IMR-90 (cell line): ENCODE results near the gene RWDD1. TPM values are rescaled to one million over a fixed set of nuclear protein-coding genes. Genes with fewer than 3 reads are reported as not detected.

ENCODE experiments used
- ATAC-seq: fragments of 200-7000 bp; cut with Tn5 transposase; 2 replicates; pipeline ENCODE4 v1.9.1; 2020; ENCODE audit warnings: low read depth, mild to moderate bottlenecking, moderate library complexity
- BruUV-seq: library from RNA; stranded (reverse); fragments of 400-500 nt; replicated peaks from 2 replicates; lab custom pipeline; 2021; lab: Mats Ljungman, UMichigan
- CTCF ChIA-PET: fragments of 300-600 bp; formaldehyde crosslinking; extraction: SDS; loops from one replicate; lab custom pipeline; 2021; ENCODE audit warnings: antibody characterized with exemption; lab: Yijun Ruan, JAX
- POLR2A ChIA-PET: fragments of 300-600 bp; sonication (Branson Sonifier 250); formaldehyde crosslinking; loops from one replicate; lab custom pipeline; 2022; ENCODE audit warnings: antibody characterized with exemption; ENCODE audit not compliant: unreplicated experiment; lab: Charles Lee
- DNase-seq: peaks from one replicate; pipeline ENCODE4 v3.0.0; 2013
- H2AFZ ChIP-seq: replicated peaks from 2 replicates; pipeline ENCODE3; 2013; ENCODE audit warnings: low read length, mild to moderate bottlenecking; ENCODE audit not compliant: poor library complexity
- H2AK5ac ChIP-seq: 2 replicates; pipeline ENCODE4 v1.6.1; 2013; ENCODE audit warnings: low read depth, low read length, inconsistent platforms
- H2AK9ac ChIP-seq: replicated peaks from 2 replicates; pipeline ENCODE3; 2013; ENCODE audit warnings: mild to moderate bottlenecking, low read depth, low read length, moderate library complexity; ENCODE audit not compliant: poor library complexity
- H2BK120ac ChIP-seq: 2 replicates; pipeline ENCODE4 v1.6.1; 2013; ENCODE audit warnings: low read depth, low read length, inconsistent platforms
- H2BK15ac ChIP-seq: 3 replicates; pipeline ENCODE4 v1.6.1; 2013; ENCODE audit warnings: low read depth, low read length, inconsistent platforms
- H2BK20ac ChIP-seq: 2 replicates; pipeline ENCODE4 v1.6.1; 2013; ENCODE audit warnings: low read depth, mild to moderate bottlenecking, inconsistent platforms, low read length, moderate library complexity
- H2BK5ac ChIP-seq: 2 replicates; pipeline ENCODE4 v1.6.1; 2013; ENCODE audit warnings: mild to moderate bottlenecking, low read depth, low read length, inconsistent platforms; ENCODE audit not compliant: poor library complexity, severe bottlenecking
- H3K14ac ChIP-seq: replicated peaks from 2 replicates; pipeline ENCODE4 v1.6.1; 2013; ENCODE audit warnings: low read depth, low read length, inconsistent platforms
- H3K18ac ChIP-seq: 2 replicates; pipeline ENCODE4 v1.6.1; 2013; ENCODE audit warnings: low read depth, low read length, control low read depth
- H3K23ac ChIP-seq: 2 replicates; pipeline ENCODE4 v1.6.1; 2013; ENCODE audit warnings: low read depth, low read length, inconsistent platforms
- H3K27ac ChIP-seq: 2 replicates; pipeline ENCODE4 v1.5.1; 2013; ENCODE audit warnings: mild to moderate bottlenecking, control low read depth, low read length; ENCODE audit not compliant: insufficient read depth
- H3K27me3 ChIP-seq: 2 replicates; pipeline ENCODE4 v1.6.1; 2013; ENCODE audit warnings: low read length; ENCODE audit not compliant: control insufficient read depth, insufficient read depth
- H3K36me3 ChIP-seq: 2 replicates; pipeline ENCODE4 v1.6.1; 2013; ENCODE audit warnings: low read length, mixed read lengths; ENCODE audit not compliant: control insufficient read depth, insufficient read depth
- H3K4ac ChIP-seq: 2 replicates; pipeline ENCODE4 v1.6.1; 2013; ENCODE audit warnings: low read depth, low read length, inconsistent platforms
- H3K4me1 ChIP-seq: 2 replicates; pipeline ENCODE4 v1.6.1; 2013; ENCODE audit warnings: low read length, mixed read lengths; ENCODE audit not compliant: control insufficient read depth, insufficient read depth
- H3K4me2 ChIP-seq: 2 replicates; pipeline ENCODE4 v1.6.1; 2013; ENCODE audit warnings: low read depth, mild to moderate bottlenecking, control low read depth, low read length, moderate library complexity
- H3K4me3 ChIP-seq: 2 replicates; pipeline ENCODE4 v1.5.1; 2013; ENCODE audit warnings: low read depth, mild to moderate bottlenecking, control low read depth, low read length, moderate library complexity; ENCODE audit not compliant: insufficient read depth
- H3K56ac ChIP-seq: 2 replicates; pipeline ENCODE4 v1.6.1; 2013; ENCODE audit warnings: low read length, inconsistent platforms; ENCODE audit not compliant: insufficient read depth; ENCODE audit errors: extremely low read depth
- H3K79me1 ChIP-seq, 2 experiments: 2 replicates each; pipeline ENCODE4 v1.6.1; 2013; ENCODE audit warnings: low read length in 2 of 2, inconsistent platforms in 1 of 2, low read depth in 1 of 2
- H3K9ac ChIP-seq: 2 replicates; pipeline ENCODE4 v1.6.1; 2013; ENCODE audit warnings: low read depth, low read length, control low read depth
- H3K9me1 ChIP-seq: 2 replicates; pipeline ENCODE4 v1.6.1; 2013; ENCODE audit warnings: low read length, inconsistent platforms; ENCODE audit not compliant: insufficient read depth
- H3K9me3 ChIP-seq: 2 replicates; pipeline ENCODE4 v1.6.1; 2013; ENCODE audit warnings: low read length; ENCODE audit not compliant: control insufficient read depth, insufficient read depth
- H4K20me1 ChIP-seq: 2 replicates; pipeline ENCODE4 v1.6.1; 2013; ENCODE audit warnings: low read length, inconsistent platforms; ENCODE audit not compliant: insufficient read depth
- H4K5ac ChIP-seq: 2 replicates; pipeline ENCODE4 v1.6.1; 2013; ENCODE audit warnings: mild to moderate bottlenecking, low read depth, low read length, control low read depth
- H4K8ac ChIP-seq, 2 experiments: 2 replicates each; pipeline ENCODE4 v1.6.1; 2013; ENCODE audit warnings: low read depth in 2 of 2, low read length in 2 of 2, control low read depth in 1 of 2, inconsistent platforms in 1 of 2
- H4K91ac ChIP-seq: 2 replicates; pipeline ENCODE4 v1.6.1; 2013; ENCODE audit warnings: low read depth, low read length, inconsistent platforms; ENCODE audit not compliant: insufficient read depth
- BHLHE40 ChIP-seq: fragments of 150-350 bp; IDR thresholded peaks from 2 replicates; pipeline ENCODE4 v1.6.1; 2016; ENCODE audit warnings: mild to moderate bottlenecking, low read depth, low read length
- CEBPB ChIP-seq: IDR thresholded peaks from 2 replicates; pipeline ENCODE4 v1.6.1; 2012; ENCODE audit warnings: low read depth, low read length, improper control_type of control experiment
- CHD1 ChIP-seq: IDR thresholded peaks from 2 replicates; pipeline ENCODE4 v1.6.1; 2012; ENCODE audit warnings: low read depth, low read length, improper control_type of control experiment
- ELK1 ChIP-seq: fragments of 150-350 bp; IDR thresholded peaks from 2 replicates; pipeline ENCODE4 v1.6.1; 2016; ENCODE audit warnings: low read depth, mild to moderate bottlenecking, low read length, moderate library complexity, borderline replicate concordance
- FOS ChIP-seq: fragments of 150-350 bp; IDR thresholded peaks from 2 replicates; pipeline ENCODE4 v1.6.1; 2016; ENCODE audit warnings: low read depth, low read length
- MAFK ChIP-seq: IDR thresholded peaks from 2 replicates; pipeline ENCODE4 v1.6.1; 2012; ENCODE audit warnings: low read depth, low read length, improper control_type of control experiment
- MXI1 ChIP-seq: IDR thresholded peaks from 2 replicates; pipeline ENCODE4 v1.6.1; 2012; ENCODE audit warnings: low read depth, mild to moderate bottlenecking, low read length, moderate library complexity, borderline replicate concordance
- NFE2L2 ChIP-seq: fragments of 150-350 bp; IDR thresholded peaks from 2 replicates; pipeline ENCODE4 v1.6.1; 2016; ENCODE audit warnings: low read depth, mild to moderate bottlenecking, low read length
- POLR2A ChIP-seq: IDR thresholded peaks from 2 replicates; pipeline ENCODE4 v1.6.1; 2012; ENCODE audit warnings: mild to moderate bottlenecking, low read depth, low read length
- RAD21 ChIP-seq: IDR thresholded peaks from 2 replicates; pipeline ENCODE4 v1.6.1; 2012; ENCODE audit warnings: low read length, improper control_type of control experiment
- RCOR1 ChIP-seq: IDR thresholded peaks from 2 replicates; pipeline ENCODE4 v1.6.1; 2012; ENCODE audit warnings: mild to moderate bottlenecking, low read length, improper control_type of control experiment; ENCODE audit not compliant: insufficient replicate concordance
- RFX5 ChIP-seq: IDR thresholded peaks from 2 replicates; pipeline ENCODE4 v1.8.0; 2012; ENCODE audit warnings: low read depth, mild to moderate bottlenecking, low read length, moderate library complexity
- SMC3 ChIP-seq: fragments of 150-350 bp; IDR thresholded peaks from 2 replicates; pipeline ENCODE4 v1.6.1; 2016; ENCODE audit warnings: low read depth, mild to moderate bottlenecking, antibody characterized with exemption, low read length, moderate library complexity
- WGBS, 2 experiments: methylation state at CpG; one replicate each; pipeline versions ENCODE4 v1.1.5 to v1.1.7; 2013; ENCODE audit warnings: missing lambda C conversion rate in 2 of 2; ENCODE audit not compliant: insufficient read length in 1 of 2; ENCODE audit errors: extremely low coverage in 2 of 2; 5-methylcytosine and 5-hydroxymethylcytosine counted together
- dilution Hi-C: fragments of 300-500 bp; cut with HindIII; formaldehyde crosslinking; loops from one replicate; pipeline ENCODE4 v1.14.3; 2018; ENCODE audit warnings: low sequenced_read_pairs; ENCODE audit not compliant: unreplicated experiment
- in situ Hi-C: fragments of 300-500 bp; cut with MboI; formaldehyde crosslinking; loops from 3 replicates; pipeline ENCODE4 v1.14.3; 2019; ENCODE audit warnings: low sequenced_read_pairs, inconsistent platforms, mixed read lengths
- intact Hi-C: fragments of 100-400 bp; cut with micrococcal nuclease; formaldehyde crosslinking; loops from 2 replicates; pipeline ENCODE4 v1.10.0; 2022
- polyA plus RNA-seq, 3 experiments: library from polyadenylated mRNA; depleted of rRNA; stranded (reverse); fragments of >200 nt; gene quantifications; 2 replicates each; pipeline ENCODE4 v1.2.3, GENCODE V29; 2012; ENCODE audit warnings: low replicate concordance in 1 of 3
- total RNA-seq: library from RNA; depleted of rRNA; stranded (reverse); fragments of >200 nt; gene quantifications from 2 replicates; pipeline ENCODE4 v1.2.3, GENCODE V29; 2012
- TF ChIP-seq, protein P1 (sequence below): fragments of 150-350 bp; IDR thresholded peaks from 2 replicates; pipeline ENCODE4 v1.6.1; 2017; ENCODE audit warnings: mild to moderate bottlenecking, antibody characterized with exemption, low read length, low read depth
- TF ChIP-seq, protein P2 (sequence below): conservative IDR thresholded peaks from 2 replicates; pipeline ENCODE4 v1.5.1; 2012; ENCODE audit warnings: mild to moderate bottlenecking, low read depth, low read length, improper control_type of control experiment

The RWDD1 gene
- total and polyA plus RNA-seq, 2 of the 4 experiments (the other 2 are of a cell fraction): 23.6 to 92.8 TPM

- in situ Hi-C loops: loop anchor here (10.0 kb wide), 2 partner anchors 241 to 271 kb away; no protein-coding TSS in a partner anchor
- Histone ChIP-seq H3K4me3 (no peak overlapping the region), H3K9me3 (no peaks in the 10 kb centered on the region), H3K4ac (peak overlapping the region; percentile 73), H4K8ac (peak overlapping the region; percentile 37 to 90; a peak in 2 of 4 replicates), H2BK20ac (peak overlapping the region; percentile 69; the same call in 1 of the 2 replicates), H2AFZ (peak overlapping the region; percentile 88), H3K36me3 (no peaks in the 10 kb centered on the region), H3K9me1 (peaks cover 3% of the 10 kb centered on the region; the same call in 1 of the 2 replicates), H3K79me1 (no peaks in the 10 kb centered on the region), H3K18ac (peak overlapping the region; percentile 59; the same call in 1 of the 2 replicates), H2AK5ac (peak overlapping the region; percentile 74; the same call in 1 of the 2 replicates), H4K91ac (peak overlapping the region; percentile 61; the same call in 1 of the 2 replicates), H3K27me3 (no peaks in the 10 kb centered on the region), H4K20me1 (no peaks in the 10 kb centered on the region), H3K9ac (peak overlapping the region; percentile 73; the same call in 1 of the 2 replicates), H3K14ac (0 out of 2 replicates have a peak overlapping the region, but pooled peaks have one; percentile 39), H2BK120ac (peak overlapping the region; percentile 82), H3K56ac (no peak overlapping the region), H3K23ac (peak overlapping the region; percentile 46; the same call in 1 of the 2 replicates), H3K4me2 (no peak overlapping the region), H4K5ac (peak overlapping the region; percentile 55; the same call in 1 of the 2 replicates), H2BK5ac (peak overlapping the region; percentile 43), H2BK15ac (peak overlapping the region; percentile 96; the same call in 2 of the 3 replicates), H2AK9ac (no peak overlapping the region), H3K4me1 (peaks cover 2% of the 10 kb centered on the region; the same call in 1 of the 2 replicates), H3K27ac (no peak overlapping the region)
- ChIA-PET POLR2A (no interaction called here), CTCF (interaction anchor here (1.0 to 1.3 kb wide), 3 partner anchors 248 to 268 kb away, joined by 3 to 5 read pairs (median 3); partner anchors contain the start of gene TSPYL1)
- intact Hi-C loops: loop anchor here (1.0 kb wide), 2 partner anchors 25 to 109 kb away; no protein-coding TSS in a partner anchor
- WGBS, 2 experiments: no CpG with 5 or more reads among the region's 4 CpGs
- ATAC-seq: peak; percentile 73
- BruUV-seq: no TSS peak
- dilution Hi-C loops: no loop called here
- DNase-seq: peak; percentile 71
- no peak for TF ChIP-seq BHLHE40
- peak; percentile 59 for TF ChIP-seq RAD21
- no peak for TF ChIP-seq ELK1
- no peak for TF ChIP-seq RCOR1
- no peak for TF ChIP-seq FOS
- TF ChIP-seq MXI1: no peak
- TF ChIP-seq, protein P1, sequence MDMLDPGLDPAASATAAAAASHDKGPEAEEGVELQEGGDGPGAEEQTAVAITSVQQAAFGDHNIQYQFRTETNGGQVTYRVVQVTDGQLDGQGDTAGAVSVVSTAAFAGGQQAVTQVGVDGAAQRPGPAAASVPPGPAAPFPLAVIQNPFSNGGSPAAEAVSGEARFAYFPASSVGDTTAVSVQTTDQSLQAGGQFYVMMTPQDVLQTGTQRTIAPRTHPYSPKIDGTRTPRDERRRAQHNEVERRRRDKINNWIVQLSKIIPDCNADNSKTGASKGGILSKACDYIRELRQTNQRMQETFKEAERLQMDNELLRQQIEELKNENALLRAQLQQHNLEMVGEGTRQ: no peak
- no peak for TF ChIP-seq POLR2A
- no peak for TF ChIP-seq NFE2L2
- TF ChIP-seq SMC3: peak; percentile 66
- no peak for TF ChIP-seq RFX5
- TF ChIP-seq CHD1: no peak
- TF ChIP-seq MAFK: peak; percentile 16; the same call in 1 of the 2 replicates
- no peak for TF ChIP-seq CEBPB
- TF ChIP-seq, protein P2, sequence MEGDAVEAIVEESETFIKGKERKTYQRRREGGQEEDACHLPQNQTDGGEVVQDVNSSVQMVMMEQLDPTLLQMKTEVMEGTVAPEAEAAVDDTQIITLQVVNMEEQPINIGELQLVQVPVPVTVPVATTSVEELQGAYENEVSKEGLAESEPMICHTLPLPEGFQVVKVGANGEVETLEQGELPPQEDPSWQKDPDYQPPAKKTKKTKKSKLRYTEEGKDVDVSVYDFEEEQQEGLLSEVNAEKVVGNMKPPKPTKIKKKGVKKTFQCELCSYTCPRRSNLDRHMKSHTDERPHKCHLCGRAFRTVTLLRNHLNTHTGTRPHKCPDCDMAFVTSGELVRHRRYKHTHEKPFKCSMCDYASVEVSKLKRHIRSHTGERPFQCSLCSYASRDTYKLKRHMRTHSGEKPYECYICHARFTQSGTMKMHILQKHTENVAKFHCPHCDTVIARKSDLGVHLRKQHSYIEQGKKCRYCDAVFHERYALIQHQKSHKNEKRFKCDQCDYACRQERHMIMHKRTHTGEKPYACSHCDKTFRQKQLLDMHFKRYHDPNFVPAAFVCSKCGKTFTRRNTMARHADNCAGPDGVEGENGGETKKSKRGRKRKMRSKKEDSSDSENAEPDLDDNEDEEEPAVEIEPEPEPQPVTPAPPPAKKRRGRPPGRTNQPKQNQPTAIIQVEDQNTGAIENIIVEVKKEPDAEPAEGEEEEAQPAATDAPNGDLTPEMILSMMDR: peak; percentile 68
Observed at GRCh38 chr6:116536216-116536621, 35.1 kb upstream of the RWDD1 start.
